GM19468 (cell line): Measurements from ENCODE around the gene SLC5A9.
"Not testable (repeated sequence)": the region's sequence is repeated elsewhere in the genome, so short reads cannot be mapped to it uniquely, and the experiment has no call there.

Experiments
- ATAC-seq: cut with Tn5 transposase; IDR thresholded peaks from one replicate; pipeline ENCODE4 v1.9.1; 2021; ENCODE audit warnings: mild to moderate bottlenecking, moderate library complexity, moderate number of reproducible peaks; ENCODE audit not compliant: unreplicated experiment; ENCODE audit errors: extremely low read depth

Gene SLC5A9

GRCh38 chr1:48291421-48291820 is 68.9 kb downstream of the SLC5A9 start:
- ATAC-seq: no peak

GRCh38 chr1:48292706-48293105 is 70.2 kb downstream of the SLC5A9 start:
- ATAC-seq: no peak

GRCh38 chr1:48294094-48294493 is 71.6 kb downstream of the SLC5A9 start:
- ATAC-seq: not testable (repeated sequence)

- no peak for ATAC-seq
These were observed 72.1 kb downstream of the SLC5A9 start for GRCh38 chr1:48294656-48295055.
